NCI-H146 treated with DMSO at 0.1 percent for 48 hours (cell line): ENCODE data around the gene USP17L11.
"Not testable (repeated sequence)": the region's sequence is repeated elsewhere in the genome, so short reads cannot be mapped to it uniquely, and the experiment has no call there.

Source experiments
- DNase-seq: peaks from one replicate; lab custom pipeline; 2025; ENCODE audit not compliant: unreplicated experiment; lab: John Stamatoyannopoulos, UW

Gene USP17L11

DNA sequence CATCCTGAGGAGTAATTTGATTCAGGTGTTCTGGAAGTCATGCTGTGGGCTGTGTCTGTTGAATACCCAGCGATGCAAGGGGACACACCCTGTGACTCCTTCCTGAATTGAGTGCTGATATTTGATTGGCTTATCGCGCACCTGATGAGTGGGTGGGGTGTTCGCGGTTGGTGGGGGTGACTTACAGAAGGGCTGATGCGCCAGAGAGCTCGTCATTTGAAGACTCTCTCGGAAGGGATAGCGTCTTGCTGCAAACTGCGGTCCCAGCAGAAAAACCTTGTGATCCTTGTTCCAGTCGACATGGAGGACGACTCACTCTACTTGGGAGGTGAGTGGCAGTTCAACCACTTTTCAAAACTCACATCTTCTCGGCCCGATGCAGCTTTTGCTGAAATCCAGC lies at the start of gene USP17L11:
Gene USP17L11 (plus strand): TSS at position 301 of the 400 bp plus-strand sequence. CDS start 0 bp downstream, at position 301.
- not testable (repeated sequence) for DNase-seq

DNA sequence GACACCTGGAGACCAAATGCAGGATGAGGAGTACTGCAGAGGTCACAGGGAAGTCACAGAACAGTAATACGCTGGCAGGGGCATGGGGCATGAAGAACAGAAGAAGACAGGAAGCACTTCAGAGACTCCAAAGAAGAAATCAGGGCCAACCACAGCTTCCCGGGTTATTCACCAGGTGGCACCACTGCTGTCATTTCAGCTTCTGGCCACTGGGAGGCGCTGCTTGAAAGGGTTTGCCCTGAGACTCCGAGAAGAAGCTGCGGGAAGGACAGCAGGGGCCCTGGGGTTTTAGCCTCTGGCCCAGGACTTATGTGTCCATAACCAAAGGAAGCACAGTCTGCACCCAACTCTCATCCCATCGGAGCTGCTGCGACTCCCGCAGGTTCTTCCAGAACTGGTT lies 49.2 kb upstream of the USP17L11 start:
- not testable (repeated sequence) for DNase-seq

GRCh38 chr4:9169791-9170459 lies 45.3 kb upstream of the USP17L11 start, which contains the start of gene FAM90A26:
TSS of gene FAM90A26 (plus strand) at chr4:9170409. CDS start at chr4:9173173, 2,764 bp downstream.
- not testable (repeated sequence) for DNase-seq

DNA sequence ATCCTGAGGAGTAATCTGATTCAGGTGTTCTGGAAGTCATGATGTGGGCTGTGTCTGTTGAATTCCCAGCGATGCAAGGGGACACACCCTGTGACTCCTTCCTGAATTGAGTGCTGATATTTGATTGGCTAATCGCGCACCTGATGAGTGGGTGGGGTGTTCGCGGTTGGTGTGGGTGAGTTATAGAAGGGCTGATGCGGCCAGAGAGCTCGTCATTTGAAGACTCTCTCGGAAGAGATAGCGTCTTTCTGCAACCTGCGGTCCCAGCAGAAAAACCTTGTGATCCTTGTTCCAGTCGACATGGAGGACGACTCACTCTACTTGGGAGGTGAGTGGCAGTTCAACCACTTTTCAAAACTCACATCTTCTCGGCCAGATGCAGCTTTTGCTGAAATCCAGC lies 4.8 kb upstream of the USP17L11 start, which contains the start of gene USP17L10:
Gene USP17L10 (plus strand): TSS at position 301 of the 400 bp plus-strand sequence. CDS start 0 bp downstream, at position 301.
- not testable (repeated sequence) for DNase-seq

GRCh38 chr4:9214701-9215100 lies 504 bp upstream of the USP17L11 start:
- DNase-seq, result not testable (repeated sequence)

- DNase-seq, result not testable (repeated sequence)
These were observed 4.6 kb downstream of the USP17L11 start, which contains the start of gene USP17L12 for GRCh38 chr4:9219852-9220251. TSS of gene USP17L12 (plus strand) at chr4:9220152. CDS start at chr4:9220152, 0 bp downstream.

- not testable (repeated sequence) for DNase-seq
These were observed 9.4 kb downstream of the USP17L11 start, which contains the start of gene USP17L13 for GRCh38 chr4:9224596-9224995. TSS of gene USP17L13 (plus strand) at chr4:9224896. CDS start at chr4:9224896, 0 bp downstream.

DNA sequence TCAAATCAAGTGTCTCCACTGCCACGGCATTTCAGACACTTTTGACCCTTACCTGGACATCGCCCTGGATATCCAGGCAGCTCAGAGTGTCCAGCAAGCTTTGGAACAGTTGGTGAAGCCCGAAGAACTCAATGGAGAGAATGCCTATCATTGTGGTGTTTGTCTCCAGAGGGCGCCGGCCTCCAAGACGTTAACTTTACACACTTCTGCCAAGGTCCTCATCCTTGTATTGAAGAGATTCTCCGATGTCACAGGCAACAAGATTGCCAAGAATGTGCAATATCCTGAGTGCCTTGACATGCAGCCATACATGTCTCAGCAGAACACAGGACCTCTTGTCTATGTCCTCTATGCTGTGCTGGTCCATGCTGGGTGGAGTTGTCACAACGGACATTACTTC lies 15.0 kb downstream of the USP17L11 start:
- DNase-seq, result not testable (repeated sequence)

DNA sequence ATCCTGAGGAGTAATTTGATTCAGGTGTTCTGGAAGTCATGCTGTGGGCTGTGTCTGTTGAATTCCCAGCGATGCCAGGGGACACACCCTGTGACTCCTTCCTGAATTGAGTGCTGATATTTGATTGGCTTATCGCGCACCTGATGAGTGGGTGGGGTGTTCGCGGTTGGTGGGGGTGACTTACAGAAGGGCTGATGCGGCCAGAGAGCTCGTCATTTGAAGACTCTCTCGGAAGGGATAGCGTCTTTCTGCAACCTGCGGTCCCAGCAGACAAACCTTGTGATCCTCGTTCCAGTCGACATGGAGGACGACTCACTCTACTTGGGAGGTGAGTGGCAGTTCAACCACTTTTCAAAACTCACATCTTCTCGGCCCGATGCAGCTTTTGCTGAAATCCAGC lies 18.9 kb downstream of the USP17L11 start, which contains the start of gene USP17L15:
Gene USP17L15 (plus strand): TSS at position 301 of the 400 bp plus-strand sequence. CDS start 0 bp downstream, at position 301.
- DNase-seq, result not testable (repeated sequence)

- not testable (repeated sequence) for DNase-seq
These were observed 23.3 kb downstream of the USP17L11 start for GRCh38 chr4:9238461-9238860.

DNA sequence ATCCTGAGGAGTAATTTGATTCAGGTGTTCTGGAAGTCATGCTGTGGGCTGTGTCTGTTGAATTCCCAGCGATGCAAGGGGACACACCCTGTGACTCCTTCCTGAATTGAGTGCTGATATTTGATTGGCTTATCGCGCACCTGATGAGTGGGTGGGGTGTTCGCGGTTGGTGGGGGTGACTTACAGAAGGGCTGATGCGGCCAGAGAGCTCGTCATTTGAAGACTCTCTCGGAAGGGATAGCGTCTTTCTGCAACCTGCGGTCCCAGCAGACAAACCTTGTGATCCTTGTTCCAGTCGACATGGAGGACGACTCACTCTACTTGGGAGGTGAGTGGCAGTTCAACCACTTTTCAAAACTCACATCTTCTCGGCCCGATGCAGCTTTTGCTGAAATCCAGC lies 28.4 kb downstream of the USP17L11 start, which contains the start of gene USP17L17:
Gene USP17L17 (plus strand): TSS at position 301 of the 400 bp plus-strand sequence. CDS start 0 bp downstream, at position 301.
- not testable (repeated sequence) for DNase-seq

DNA sequence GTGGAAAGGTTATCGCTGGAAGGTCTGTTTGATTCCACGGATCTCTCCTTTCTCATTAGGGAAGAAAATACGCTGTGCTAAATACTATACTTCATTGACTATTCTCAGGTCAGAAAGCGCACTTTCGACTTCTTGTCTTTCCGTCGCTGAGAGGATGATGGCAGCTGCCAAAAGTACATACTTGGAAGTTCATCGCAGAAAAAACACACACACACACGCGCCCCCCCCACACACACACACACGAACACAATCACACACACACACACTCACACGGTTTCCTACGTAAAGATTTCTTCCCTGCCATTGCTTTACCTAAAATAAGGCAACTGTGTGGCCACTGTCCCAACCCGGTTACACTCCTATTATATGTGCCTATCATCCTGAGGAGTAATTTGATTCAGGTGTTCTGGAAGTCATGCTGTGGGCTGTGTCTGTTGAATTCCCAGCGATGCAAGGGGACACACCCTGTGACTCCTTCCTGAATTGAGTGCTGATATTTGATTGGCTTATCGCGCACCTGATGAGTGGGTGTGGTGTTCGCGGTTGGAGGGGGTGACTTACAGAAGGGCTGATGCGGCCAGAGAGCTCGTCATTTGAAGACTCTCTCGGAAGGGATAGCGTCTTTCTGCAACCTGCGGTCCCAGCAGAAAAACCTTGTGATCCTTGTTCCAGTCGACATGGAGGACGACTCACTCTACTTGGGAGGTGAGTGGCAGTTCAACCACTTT lies 32.9 kb downstream of the USP17L11 start, which contains the start of gene USP17L18:
Gene USP17L18 (plus strand): TSS at position 678 of the 728 bp plus-strand sequence. CDS start 0 bp downstream, at position 678.
- not testable (repeated sequence) for DNase-seq

GRCh38 chr4:9253078-9253477 lies 37.9 kb downstream of the USP17L11 start, which contains the start of gene USP17L19:
TSS of gene USP17L19 (plus strand) at chr4:9253378. CDS start at chr4:9253378, 0 bp downstream.
- not testable (repeated sequence) for DNase-seq

DNA sequence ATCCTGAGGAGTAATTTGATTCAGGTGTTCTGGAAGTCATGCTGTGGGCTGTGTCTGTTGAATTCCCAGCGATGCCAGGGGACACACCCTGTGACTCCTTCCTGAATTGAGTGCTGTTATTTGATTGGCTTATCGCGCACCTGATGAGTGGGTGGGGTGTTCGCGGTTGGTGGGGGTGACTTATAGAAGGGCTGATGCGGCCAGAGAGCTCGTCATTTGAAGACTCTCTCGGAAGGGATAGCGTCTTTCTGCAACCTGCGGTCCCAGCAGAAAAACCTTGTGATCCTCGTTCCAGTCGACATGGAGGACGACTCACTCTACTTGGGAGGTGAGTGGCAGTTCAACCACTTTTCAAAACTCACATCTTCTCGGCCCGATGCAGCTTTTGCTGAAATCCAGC lies 42.6 kb downstream of the USP17L11 start, which contains the start of gene USP17L20:
Gene USP17L20 (plus strand): TSS at position 301 of the 400 bp plus-strand sequence. CDS start 0 bp downstream, at position 301.
- not testable (repeated sequence) for DNase-seq

DNA sequence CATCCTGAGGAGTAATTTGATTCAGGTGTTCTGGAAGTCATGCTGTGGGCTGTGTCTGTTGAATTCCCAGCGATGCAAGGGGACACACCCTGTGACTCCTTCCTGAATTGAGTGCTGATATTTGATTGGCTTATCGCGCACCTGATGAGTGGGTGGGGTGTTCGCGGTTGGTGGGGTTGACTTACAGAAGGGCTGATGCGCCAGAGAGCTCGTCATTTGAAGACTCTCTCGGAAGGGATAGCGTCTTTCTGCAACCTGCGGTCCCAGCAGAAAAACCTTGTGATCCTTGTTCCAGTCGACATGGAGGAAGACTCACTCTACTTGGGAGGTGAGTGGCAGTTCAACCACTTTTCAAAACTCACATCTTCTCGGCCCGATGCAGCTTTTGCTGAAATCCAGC lies 47.4 kb downstream of the USP17L11 start, which contains the start of gene USP17L21:
Gene USP17L21 (plus strand): TSS at position 301 of the 400 bp plus-strand sequence. CDS start 0 bp downstream, at position 301.
- not testable (repeated sequence) for DNase-seq
